ENCODE results near the gene SEPTIN3. TPM values are rescaled to one million over a fixed set of nuclear protein-coding genes. Genes with fewer than 3 reads are reported as not detected.
A peak's percentile ranks its signal among the peaks of the same experiment; 100 is the strongest.

The SEPTIN3 gene
- total RNA-seq, 1 donor from 2014 or later = 5.7 TPM

GRCh38 chr22:41933411-41934177 is 35.6 kb upstream of the SEPTIN3 start:
- Mint-ChIP-seq H3K36me3 (ENCODE audit: low read depth) (peaks cover 16% of the 10 kb centered on the region), H3K4me1 (peaks cover 9% of the 10 kb centered on the region), H3K27ac (no peak overlapping the region), H3K27me3 (no peaks in the 10 kb centered on the region), H3K4me3 (no peak overlapping the region), H3K9me3 (no peaks in the 10 kb centered on the region)
- intact Hi-C loops (cut with micrococcal nuclease) = no loop called here
- no peak for DNase-seq

- H3K27me3 Mint-ChIP-seq = no peaks in the 10 kb centered on the region
- intact Hi-C loops (cut with micrococcal nuclease) = no loop called here
- no peak overlapping the region for H3K27ac Mint-ChIP-seq
- H3K9me3 Mint-ChIP-seq = no peaks in the 10 kb centered on the region
- peaks cover 5% of the 10 kb centered on the region for H3K4me1 Mint-ChIP-seq
- DNase-seq = no peak
- peaks cover 19% of the 10 kb centered on the region for H3K36me3 Mint-ChIP-seq (ENCODE audit: low read depth)
- no peak overlapping the region for H3K4me3 Mint-ChIP-seq
Measured at GRCh38 chr22:41934284-41935014, 34.8 kb upstream of the SEPTIN3 start.

- intact Hi-C loops (cut with micrococcal nuclease) = no loop called here
- no peak for DNase-seq
- peaks cover 23% of the 10 kb centered on the region for H3K36me3 Mint-ChIP-seq (ENCODE audit: low read depth)
- no peaks in the 10 kb centered on the region for H3K27me3 Mint-ChIP-seq
- H3K4me3 Mint-ChIP-seq = no peak overlapping the region
- no peak overlapping the region for H3K27ac Mint-ChIP-seq
- no peaks in the 10 kb centered on the region for H3K9me3 Mint-ChIP-seq
- peaks cover 10% of the 10 kb centered on the region for H3K4me1 Mint-ChIP-seq
Measured at GRCh38 chr22:41935015-41935351, 34.3 kb upstream of the SEPTIN3 start.

GRCh38 chr22:41935509-41935908 is 33.7 kb upstream of the SEPTIN3 start:
- H3K36me3 Mint-ChIP-seq (ENCODE audit: low read depth) = peaks cover 26% of the 10 kb centered on the region
- no peaks in the 10 kb centered on the region for H3K9me3 Mint-ChIP-seq
- no peak for DNase-seq

GRCh38 chr22:41936894-41937169 is 32.4 kb upstream of the SEPTIN3 start:
- no peaks in the 10 kb centered on the region for H3K9me3 Mint-ChIP-seq
- H3K4me1 Mint-ChIP-seq = peaks cover 27% of the 10 kb centered on the region
- H3K27me3 Mint-ChIP-seq = peaks cover 2% of the 10 kb centered on the region
- H3K4me3 Mint-ChIP-seq = no peak overlapping the region
- H3K27ac Mint-ChIP-seq = no peak overlapping the region
- DNase-seq = no peak
- intact Hi-C loops (cut with micrococcal nuclease) = no loop called here
- peaks cover 39% of the 10 kb centered on the region for H3K36me3 Mint-ChIP-seq (ENCODE audit: low read depth)

More at GRCh38 chr22:41935509-41935908, 33.7 kb upstream of the SEPTIN3 start:
- no peak overlapping the region for H3K27ac Mint-ChIP-seq
- peaks cover 2% of the 10 kb centered on the region for H3K27me3 Mint-ChIP-seq
- intact Hi-C loops (cut with micrococcal nuclease) = no loop called here
- H3K4me1 Mint-ChIP-seq = peaks cover 15% of the 10 kb centered on the region
- H3K4me3 Mint-ChIP-seq = no peak overlapping the region

GRCh38 chr22:41939981-41940831 is 29.0 kb upstream of the SEPTIN3 start:
- Mint-ChIP-seq H3K4me1 (peaks cover 45% of the 10 kb centered on the region), H3K9me3 (no peaks in the 10 kb centered on the region), H3K4me3 (peak overlapping the region; percentile 86), H3K27me3 (peaks cover 2% of the 10 kb centered on the region), H3K27ac (peak overlapping the region; percentile 100), H3K36me3 (ENCODE audit: low read depth) (peaks cover 56% of the 10 kb centered on the region)
- DNase-seq = peak; percentile 98
- intact Hi-C loops (cut with micrococcal nuclease) = loop anchor here (1.0 to 2.0 kb wide), 6 partner anchors 13 to 193 kb away; partner anchors contain the start of genes SREBF2 and TNFRSF13C

- Mint-ChIP-seq H3K9me3 (no peaks in the 10 kb centered on the region), H3K27ac (peak overlapping the region; percentile 100), H3K4me3 (peak overlapping the region; percentile 86), H3K27me3 (peaks cover 2% of the 10 kb centered on the region), H3K4me1 (peaks cover 51% of the 10 kb centered on the region), H3K36me3 (ENCODE audit: low read depth) (peaks cover 60% of the 10 kb centered on the region)
- peak; percentile 96 for DNase-seq
- intact Hi-C loops (cut with micrococcal nuclease) = loop anchor here (1.0 to 2.0 kb wide), 10 partner anchors 14 to 275 kb away; partner anchors contain the start of genes SREBF2 and TNFRSF13C
Measured at GRCh38 chr22:41940832-41941765, 28.1 kb upstream of the SEPTIN3 start.

GRCh38 chr22:41943661-41944209 is 25.5 kb upstream of the SEPTIN3 start:
- intact Hi-C loops (cut with micrococcal nuclease) = no loop called here

GRCh38 chr22:41946629-41947423 is 22.4 kb upstream of the SEPTIN3 start, which contains the start of gene CENPM:
CENPM (minus strand) TSS chr22:41947152; CDS start chr22:41947076, 76 bp downstream.
- intact Hi-C loops (cut with micrococcal nuclease) = loop anchor here (2.0 kb wide), 3 partner anchors 124 to 498 kb away; partner anchors contain the start of genes NAGA and SNU13
- H3K27ac Mint-ChIP-seq = peak within 1 kb of the TSS; percentile 94
- H3K9me3 Mint-ChIP-seq = no peaks in the 10 kb centered on the region
- peak; percentile 98 for DNase-seq
- H3K27me3 Mint-ChIP-seq = no peaks in the 10 kb centered on the region
- H3K4me3 Mint-ChIP-seq = peak within 1 kb of the TSS; percentile 94
- H3K4me1 Mint-ChIP-seq = peaks cover 47% of the 10 kb centered on the region
- peaks cover 24% of the 10 kb centered on the region for H3K36me3 Mint-ChIP-seq (ENCODE audit: low read depth)

More at GRCh38 chr22:41943661-41944209, 25.5 kb upstream of the SEPTIN3 start:
- H3K27ac Mint-ChIP-seq = peak overlapping the region; percentile 93
- H3K27me3 Mint-ChIP-seq = peaks cover 2% of the 10 kb centered on the region
- no peak for DNase-seq
- H3K4me3 Mint-ChIP-seq = peak overlapping the region; percentile 62
- H3K4me1 Mint-ChIP-seq = peaks cover 64% of the 10 kb centered on the region
- no peaks in the 10 kb centered on the region for H3K9me3 Mint-ChIP-seq
- peaks cover 48% of the 10 kb centered on the region for H3K36me3 Mint-ChIP-seq (ENCODE audit: low read depth)

GRCh38 chr22:41947424-41948080 is 21.7 kb upstream of the SEPTIN3 start:
- Mint-ChIP-seq H3K4me3 (peak overlapping the region; percentile 94), H3K4me1 (peaks cover 45% of the 10 kb centered on the region), H3K27ac (peak overlapping the region; percentile 94), H3K27me3 (no peaks in the 10 kb centered on the region), H3K9me3 (no peaks in the 10 kb centered on the region), H3K36me3 (ENCODE audit: low read depth) (peaks cover 22% of the 10 kb centered on the region)
- DNase-seq = no peak
- intact Hi-C loops (cut with micrococcal nuclease) = loop anchor here (2.0 kb wide), 3 partner anchors 123 to 497 kb away; partner anchors contain the start of genes NAGA and SNU13

- peak overlapping the region; percentile 41 for H3K27ac Mint-ChIP-seq
- H3K4me1 Mint-ChIP-seq = peaks cover 41% of the 10 kb centered on the region
Measured at GRCh38 chr22:41948142-41948541, 21.1 kb upstream of the SEPTIN3 start.

More at GRCh38 chr22:41948142-41948541, 21.1 kb upstream of the SEPTIN3 start:
- no peaks in the 10 kb centered on the region for H3K27me3 Mint-ChIP-seq
- no peaks in the 10 kb centered on the region for H3K9me3 Mint-ChIP-seq
- peaks cover 16% of the 10 kb centered on the region for H3K36me3 Mint-ChIP-seq (ENCODE audit: low read depth)
- DNase-seq = no peak
- H3K4me3 Mint-ChIP-seq = peak overlapping the region; percentile 94
- intact Hi-C loops (cut with micrococcal nuclease) = no loop called here
